NCI-H1048 (cell line): ENCODE results near the gene PFDN2.

ENCODE experiments used
- DNase-seq: peaks from one replicate; lab custom pipeline; 2025; lab: John Stamatoyannopoulos, UW

PFDN2 gene

GRCh38 chr1:161051219-161051618 lies 66.6 kb downstream of the PFDN2 start:
- DNase-seq = no peak
